Stimulated activated CD8-positive, alpha-beta memory T cell treated with anti-CD3 and anti-CD28 coated beads, Interleukin-12 subunit alpha, Interleukin-12 subunit beta, amount 100 ng/mL, for 1 hour (primary cell): Measurements from ENCODE around the gene ASAP3.

ENCODE experiments used
- DNase-seq: peaks from one replicate; pipeline ENCODE4 v3.0.0-alpha.2; 2020; ENCODE audit warnings: low read depth

ASAP3 gene

DNA sequence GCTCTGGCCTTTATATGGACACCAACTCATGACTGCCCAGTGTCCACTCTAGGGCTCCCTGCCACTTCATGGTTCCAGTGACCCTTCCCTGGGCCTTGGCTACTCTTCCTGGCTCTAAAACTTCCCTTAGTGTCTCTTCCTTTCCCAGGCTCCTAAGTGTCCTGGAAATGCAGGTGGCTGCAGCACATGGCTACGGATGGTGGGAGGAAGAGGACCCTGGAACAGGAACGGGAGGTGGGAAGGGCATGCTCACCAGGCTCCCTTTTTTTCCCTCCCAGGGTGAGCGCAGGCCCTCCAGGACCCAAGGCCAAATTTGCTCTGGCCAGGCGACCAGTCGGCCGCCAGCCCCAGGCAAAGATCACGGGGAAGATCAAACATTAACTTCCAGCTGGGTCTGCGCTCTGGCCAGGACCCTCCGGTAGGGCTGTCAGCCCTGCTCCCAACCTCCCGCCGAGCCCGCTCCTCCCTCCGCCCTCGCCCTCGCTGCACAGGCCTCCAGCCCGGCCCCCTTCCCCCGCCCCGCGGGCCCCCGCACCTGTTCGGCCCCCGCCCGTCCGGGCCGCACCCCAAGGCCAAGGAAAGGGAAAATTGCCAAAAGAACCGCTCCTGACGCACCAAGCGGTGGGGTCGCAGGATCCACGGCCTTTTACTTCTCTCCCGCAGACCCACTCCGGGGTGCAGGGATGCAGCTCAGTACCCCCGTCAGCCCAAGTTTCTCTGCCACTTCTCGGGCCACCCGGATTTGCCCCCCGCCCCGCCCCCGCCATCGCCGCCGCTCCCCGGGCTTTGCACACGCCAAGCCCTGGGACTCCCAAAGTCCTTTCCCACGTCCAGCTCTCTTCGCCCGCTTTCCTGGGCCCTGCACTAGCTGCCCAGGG lies 60.3 kb downstream of the ASAP3 start:
- DNase-seq = no peak

- no peak for DNase-seq
These were observed 61.0 kb downstream of the ASAP3 start for GRCh38 chr1:23422941-23423340.

DNA sequence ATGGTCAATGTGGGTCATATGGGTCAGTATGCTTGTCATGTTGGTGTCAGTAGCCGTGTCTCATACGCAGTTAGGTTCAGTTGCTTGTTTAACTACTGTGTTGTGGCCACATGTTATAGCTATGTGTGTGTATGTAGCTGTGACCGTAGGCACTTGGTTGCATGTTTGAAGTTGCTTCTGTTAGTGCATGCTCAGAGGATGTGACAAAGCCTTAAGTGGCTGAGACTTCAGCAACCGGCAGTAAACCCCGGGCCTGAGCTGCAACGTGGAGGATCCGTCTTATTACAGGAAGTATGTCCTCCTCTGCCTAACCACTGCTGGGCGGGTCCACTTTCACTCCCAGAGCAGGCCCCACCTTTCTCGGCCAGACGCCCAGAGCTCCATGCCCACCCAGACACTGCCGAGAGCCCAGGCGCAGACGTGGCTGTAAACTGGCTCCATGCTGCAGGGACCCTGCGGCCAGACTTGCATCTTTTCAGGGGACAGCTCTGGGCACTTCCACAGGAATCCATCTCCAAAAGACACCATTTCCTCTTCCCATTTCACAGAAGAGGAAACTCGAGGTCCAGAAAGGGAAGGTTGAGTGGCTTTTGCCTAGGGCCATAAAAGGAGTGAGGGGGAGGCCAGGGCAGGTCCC lies 61.6 kb downstream of the ASAP3 start:
- peak; percentile 18 for DNase-seq

GRCh38 chr1:23421753-23422240 lies 62.2 kb downstream of the ASAP3 start:
- no peak for DNase-seq

DNA sequence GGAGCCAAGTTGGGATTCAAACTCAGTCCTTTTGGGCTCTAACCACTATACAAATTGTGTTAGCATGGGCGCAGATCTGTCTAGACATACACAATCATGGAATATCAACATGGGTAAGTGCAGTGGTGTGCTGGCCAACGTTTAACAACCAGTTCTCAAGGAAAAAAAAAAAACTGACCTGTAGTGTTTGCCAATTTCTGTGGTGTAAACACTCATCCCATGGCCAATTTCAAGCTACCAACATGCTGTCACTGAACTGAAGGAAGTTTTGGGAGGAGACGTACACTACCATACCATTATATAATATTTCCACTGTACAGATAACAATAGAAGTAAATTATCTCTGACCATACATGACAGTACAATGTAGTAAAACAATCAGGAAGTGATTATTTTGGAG lies 62.6 kb downstream of the ASAP3 start:
- no peak for DNase-seq

DNA sequence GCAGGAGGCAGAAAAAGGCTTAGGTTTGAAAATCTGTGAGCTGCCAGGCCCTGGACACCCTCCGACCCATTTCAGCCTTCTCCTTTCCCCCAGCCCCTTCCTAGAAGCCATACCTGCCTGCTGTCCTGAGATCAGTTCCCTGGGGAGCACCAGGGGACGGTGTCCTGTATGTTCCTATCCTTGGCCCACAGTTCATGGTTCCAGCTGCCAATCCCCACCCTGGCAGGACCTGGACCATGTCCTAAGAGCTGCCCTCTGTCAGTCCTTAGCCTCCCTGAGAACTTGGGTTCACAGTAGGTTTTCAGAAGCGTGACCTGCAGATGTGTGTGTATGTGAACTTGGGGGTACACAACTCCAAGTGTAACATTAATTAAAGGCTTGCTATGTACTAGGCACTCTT lies 63.2 kb downstream of the ASAP3 start:
- DNase-seq = no peak

GRCh38 chr1:23419180-23419579 lies 64.8 kb downstream of the ASAP3 start:
- no peak for DNase-seq

- DNase-seq = no peak
These were observed 66.4 kb downstream of the ASAP3 start for GRCh38 chr1:23417570-23417969.

GRCh38 chr1:23416964-23417363 lies 67.0 kb downstream of the ASAP3 start:
- DNase-seq = no peak

- no peak for DNase-seq
These were observed 75.1 kb downstream of the ASAP3 start for GRCh38 chr1:23408797-23409290.

GRCh38 chr1:23407016-23407630 lies 76.9 kb downstream of the ASAP3 start:
- DNase-seq = no peak

DNA sequence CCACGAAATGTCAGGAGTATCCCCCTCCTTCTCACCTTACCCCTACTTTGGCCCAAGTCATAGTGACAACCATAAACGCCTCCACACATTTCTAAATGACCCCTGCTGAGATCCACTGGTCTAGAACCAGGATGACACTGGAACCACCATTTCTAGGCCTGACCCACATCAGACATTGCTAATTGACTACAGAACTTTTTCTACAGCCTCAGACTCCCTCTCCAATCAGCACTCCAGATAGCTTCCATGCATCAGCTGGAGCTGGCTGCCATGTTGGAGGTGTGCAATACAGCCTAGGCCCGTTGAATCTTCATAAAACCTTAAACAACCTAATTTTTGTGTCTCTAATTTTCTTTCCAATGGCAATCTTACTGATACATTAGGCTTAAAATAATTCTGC lies 78.0 kb downstream of the ASAP3 start:
- DNase-seq = no peak

- peak; percentile 71 for DNase-seq
These were observed 80.1 kb downstream of the ASAP3 start for GRCh38 chr1:23403735-23404486.

DNA sequence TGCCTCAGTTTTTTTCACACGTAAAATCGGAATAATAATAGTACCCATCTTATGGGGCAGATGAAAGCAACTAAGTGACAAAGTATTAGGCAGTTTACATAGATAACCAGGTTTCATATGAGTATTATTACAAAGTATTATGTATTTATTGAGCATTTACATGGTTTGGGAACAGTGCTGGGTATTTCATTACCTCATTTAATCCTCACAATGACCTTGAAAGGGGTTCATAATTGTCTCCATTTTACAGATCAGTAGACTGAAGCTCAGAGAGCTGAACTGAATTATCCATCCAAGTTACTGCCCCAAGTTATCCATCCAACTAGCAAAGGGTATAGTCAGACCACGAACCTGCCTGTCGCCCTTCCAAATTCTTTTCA lies 80.6 kb downstream of the ASAP3 start:
- DNase-seq = no peak

DNA sequence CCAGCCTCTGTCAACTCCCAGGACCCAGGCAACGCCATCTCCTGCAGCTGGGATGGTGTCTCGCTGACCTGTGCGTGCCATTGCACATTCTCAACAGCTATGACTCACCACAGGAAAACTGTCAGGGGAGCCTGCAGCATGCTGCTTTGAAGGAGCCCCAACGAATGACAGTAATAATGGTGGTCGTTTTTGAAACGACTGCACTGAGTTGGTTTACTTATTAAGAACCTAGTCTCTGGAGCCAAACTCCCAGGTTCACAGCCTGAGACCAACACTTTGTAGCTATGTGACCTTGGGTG lies 81.0 kb downstream of the ASAP3 start:
- DNase-seq = no peak

GRCh38 chr1:23402286-23403037 lies 81.5 kb downstream of the ASAP3 start:
- no peak for DNase-seq

- DNase-seq = no peak
These were observed 82.7 kb downstream of the ASAP3 start for GRCh38 chr1:23401313-23401712.

- DNase-seq = no peak
These were observed 83.5 kb downstream of the ASAP3 start for GRCh38 chr1:23400324-23401114.

GRCh38 chr1:23399229-23399628 lies 84.8 kb downstream of the ASAP3 start:
- no peak for DNase-seq

- no peak for DNase-seq
These were observed 86.1 kb downstream of the ASAP3 start for GRCh38 chr1:23397908-23398307.

GRCh38 chr1:23396380-23396779 lies 87.6 kb downstream of the ASAP3 start:
- DNase-seq = no peak
